OCI-LY7 (cell line): ENCODE data around the gene FNDC3B.

Experiments
- CTCF ChIP-seq: fragments of 200-600 bp; sonication (generic); conservative IDR thresholded peaks from 2 replicates; pipeline ENCODE4 v1.5.1; 2014; ENCODE audit warnings: mild to moderate bottlenecking, antibody characterized with exemption, low read length, moderate library complexity, mixed read lengths
- EZH2phosphoT487 ChIP-seq: fragments of 200-600 bp; sonication (generic); IDR thresholded peaks from 2 replicates; pipeline ENCODE4 v1.6.1; 2018; ENCODE audit warnings: low read depth, borderline replicate concordance, mild to moderate bottlenecking, mixed run types, antibody characterized with exemption, low read length, moderate library complexity, mixed read lengths

DNA sequence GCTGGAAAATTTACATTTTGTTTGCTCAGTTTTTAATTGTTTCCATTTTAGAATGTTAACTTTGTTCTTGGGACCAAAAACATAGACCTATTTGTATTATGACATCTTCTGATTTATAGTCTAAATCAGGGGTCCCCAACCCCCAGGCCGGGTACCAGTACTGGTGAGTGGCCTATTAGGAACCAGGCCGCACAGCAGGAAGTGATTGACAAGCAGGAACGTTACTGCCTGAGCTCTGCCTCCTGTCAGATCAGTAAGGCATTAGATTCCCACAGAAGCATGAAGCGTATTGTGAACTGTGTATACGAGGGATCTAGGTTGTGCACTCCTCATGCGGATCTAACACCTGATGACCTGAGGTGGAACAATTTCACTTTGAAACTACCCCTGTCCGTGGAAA lies 357.0 kb downstream of the FNDC3B start:
- TF ChIP-seq CTCF = no peak
- no peak for TF ChIP-seq EZH2phosphoT487
